ENCODE data around the gene MRFAP1.
A peak's percentile ranks its signal among the peaks of the same experiment; 100 is the strongest.
"Not testable (repeated sequence)": the region's sequence is repeated elsewhere in the genome, so short reads cannot be mapped to it uniquely, and the experiment has no call there.

Gene MRFAP1

DNA sequence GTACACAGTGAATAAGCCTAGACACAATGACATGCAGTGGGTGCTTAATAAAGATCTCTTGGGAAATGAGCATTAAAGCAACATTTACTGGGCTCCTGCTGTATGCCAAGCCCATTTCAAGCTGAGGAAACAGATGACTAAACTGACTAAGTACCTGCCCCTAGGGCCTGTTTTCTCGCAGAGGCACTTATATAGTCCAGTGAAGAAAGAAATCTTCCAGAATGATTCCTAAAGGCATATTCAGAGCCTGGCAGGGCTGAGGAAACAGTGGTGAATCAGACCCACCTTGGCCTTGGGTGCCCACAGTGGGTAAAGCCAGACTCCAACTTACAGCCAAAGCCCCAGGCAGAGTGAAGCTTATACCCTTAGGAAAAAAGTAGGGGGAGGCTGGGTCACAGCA is 31.2 kb downstream of the MRFAP1 start:
- no peak for DNase-seq (ENCODE audit: low read depth)
- TF ChIP-seq, protein P1, sequence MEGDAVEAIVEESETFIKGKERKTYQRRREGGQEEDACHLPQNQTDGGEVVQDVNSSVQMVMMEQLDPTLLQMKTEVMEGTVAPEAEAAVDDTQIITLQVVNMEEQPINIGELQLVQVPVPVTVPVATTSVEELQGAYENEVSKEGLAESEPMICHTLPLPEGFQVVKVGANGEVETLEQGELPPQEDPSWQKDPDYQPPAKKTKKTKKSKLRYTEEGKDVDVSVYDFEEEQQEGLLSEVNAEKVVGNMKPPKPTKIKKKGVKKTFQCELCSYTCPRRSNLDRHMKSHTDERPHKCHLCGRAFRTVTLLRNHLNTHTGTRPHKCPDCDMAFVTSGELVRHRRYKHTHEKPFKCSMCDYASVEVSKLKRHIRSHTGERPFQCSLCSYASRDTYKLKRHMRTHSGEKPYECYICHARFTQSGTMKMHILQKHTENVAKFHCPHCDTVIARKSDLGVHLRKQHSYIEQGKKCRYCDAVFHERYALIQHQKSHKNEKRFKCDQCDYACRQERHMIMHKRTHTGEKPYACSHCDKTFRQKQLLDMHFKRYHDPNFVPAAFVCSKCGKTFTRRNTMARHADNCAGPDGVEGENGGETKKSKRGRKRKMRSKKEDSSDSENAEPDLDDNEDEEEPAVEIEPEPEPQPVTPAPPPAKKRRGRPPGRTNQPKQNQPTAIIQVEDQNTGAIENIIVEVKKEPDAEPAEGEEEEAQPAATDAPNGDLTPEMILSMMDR (IDR thresholded peaks at IDR 0.05; ENCODE audit: insufficient read depth, low read depth, low read length, missing control alignments) = no peak

DNA sequence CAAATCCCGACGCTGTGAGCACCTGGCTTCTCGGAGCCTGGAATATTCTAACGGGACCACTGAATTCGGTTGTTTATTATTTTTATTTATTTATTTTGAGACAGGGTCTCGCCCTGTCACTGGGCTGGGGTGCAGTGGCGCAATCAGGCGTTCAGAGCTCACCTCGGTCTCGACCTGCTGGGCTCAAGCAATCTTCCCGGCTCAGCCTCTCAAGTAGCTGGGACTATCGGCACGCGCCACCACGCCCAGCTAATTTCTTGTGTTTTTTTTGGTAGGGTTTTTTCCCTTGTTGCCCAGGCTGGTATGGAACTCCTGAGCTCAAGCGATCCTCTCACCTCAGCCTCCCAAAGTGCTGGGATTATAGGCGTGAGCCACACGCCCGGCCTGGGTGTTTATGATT is 31.6 kb downstream of the MRFAP1 start:
- TF ChIP-seq, protein P1 (IDR thresholded peaks at IDR 0.05; ENCODE audit: insufficient read depth, low read depth, low read length, missing control alignments) = no peak
- DNase-seq (ENCODE audit: low read depth) = no peak
- H3K4me3 ChIP-seq (ENCODE audit: low read length) = no peak overlapping the region

More for the DNA sequence above, 31.2 kb downstream of the MRFAP1 start:
- no peak overlapping the region for H3K4me3 ChIP-seq (ENCODE audit: low read length)

GRCh38 chr4:6672541-6673190 is 32.2 kb downstream of the MRFAP1 start:
- not testable (repeated sequence) for H3K4me3 ChIP-seq (ENCODE audit: low read length); DNase-seq (ENCODE audit: low read depth)

DNA sequence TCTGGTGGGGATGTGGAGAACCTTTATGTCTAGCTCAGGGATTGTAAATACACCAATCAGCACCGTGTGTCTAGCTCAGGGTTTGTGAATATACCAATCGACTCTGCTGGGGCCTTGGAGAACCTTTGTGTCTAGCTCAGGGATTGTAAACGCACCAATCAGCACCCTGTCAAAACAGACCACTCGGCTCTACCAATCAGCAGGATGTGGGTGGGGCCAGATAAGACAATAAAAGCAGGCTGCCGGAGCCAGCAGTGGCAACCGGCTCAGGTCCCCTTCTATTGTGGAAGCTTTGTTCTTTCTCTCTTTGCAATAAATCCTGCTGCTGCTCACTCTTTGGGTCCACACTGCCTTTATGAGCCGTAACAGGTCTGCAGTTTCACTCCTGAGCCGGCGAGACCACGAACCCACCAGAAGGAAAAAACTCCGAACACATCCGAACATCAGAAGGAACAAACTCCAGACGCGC is 32.7 kb downstream of the MRFAP1 start:
- not testable (repeated sequence) for DNase-seq (ENCODE audit: low read depth)
- H3K4me3 ChIP-seq (ENCODE audit: low read length) = peak overlapping the region; percentile 69

DNA sequence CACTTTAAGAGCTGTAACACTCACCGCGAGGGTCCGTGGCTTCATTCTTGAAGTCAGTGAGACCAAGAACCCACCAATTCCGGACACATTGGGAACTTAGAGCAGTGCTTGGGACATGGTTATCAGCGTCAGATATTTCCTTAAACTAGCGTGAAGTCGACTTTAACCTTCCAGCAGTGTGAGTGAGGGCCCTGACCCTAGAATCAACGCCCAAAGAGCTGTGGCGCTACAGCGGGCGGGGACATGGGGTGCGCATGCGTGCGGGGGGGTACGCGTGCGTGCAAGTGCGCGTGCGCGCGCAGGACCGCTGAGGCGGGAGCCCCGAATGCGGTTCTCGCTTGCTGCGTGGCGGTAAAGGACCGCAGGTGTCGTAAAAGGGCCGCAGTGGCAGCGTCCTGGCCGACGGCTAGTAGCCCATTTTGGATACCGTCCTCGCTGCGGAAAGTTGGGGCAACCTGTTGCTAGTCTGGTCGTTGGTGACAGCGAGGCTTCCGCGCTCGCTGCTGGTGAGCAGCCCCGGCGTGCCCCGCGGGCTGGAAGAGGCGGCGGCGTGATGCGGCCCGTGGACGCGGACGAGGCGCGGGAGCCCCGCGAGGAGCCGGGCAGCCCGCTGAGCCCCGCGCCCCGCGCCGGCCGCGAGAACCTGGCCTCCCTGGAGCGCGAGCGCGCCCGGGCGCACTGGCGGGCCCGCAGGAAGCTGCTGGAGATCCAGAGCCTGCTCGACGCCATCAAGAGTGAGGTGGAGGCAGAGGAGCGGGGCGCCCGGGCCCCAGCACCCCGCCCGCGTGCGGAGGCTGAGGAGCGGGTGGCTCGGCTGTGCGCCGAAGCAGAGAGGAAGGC is 33.4 kb downstream of the MRFAP1 start:
- TF ChIP-seq, protein P1 (IDR thresholded peaks at IDR 0.05; ENCODE audit: insufficient read depth, low read depth, low read length, missing control alignments) = no peak
- peak overlapping the region; percentile 69 for H3K4me3 ChIP-seq (ENCODE audit: low read length)
- DNase-seq (ENCODE audit: low read depth) = peak; percentile 94

DNA sequence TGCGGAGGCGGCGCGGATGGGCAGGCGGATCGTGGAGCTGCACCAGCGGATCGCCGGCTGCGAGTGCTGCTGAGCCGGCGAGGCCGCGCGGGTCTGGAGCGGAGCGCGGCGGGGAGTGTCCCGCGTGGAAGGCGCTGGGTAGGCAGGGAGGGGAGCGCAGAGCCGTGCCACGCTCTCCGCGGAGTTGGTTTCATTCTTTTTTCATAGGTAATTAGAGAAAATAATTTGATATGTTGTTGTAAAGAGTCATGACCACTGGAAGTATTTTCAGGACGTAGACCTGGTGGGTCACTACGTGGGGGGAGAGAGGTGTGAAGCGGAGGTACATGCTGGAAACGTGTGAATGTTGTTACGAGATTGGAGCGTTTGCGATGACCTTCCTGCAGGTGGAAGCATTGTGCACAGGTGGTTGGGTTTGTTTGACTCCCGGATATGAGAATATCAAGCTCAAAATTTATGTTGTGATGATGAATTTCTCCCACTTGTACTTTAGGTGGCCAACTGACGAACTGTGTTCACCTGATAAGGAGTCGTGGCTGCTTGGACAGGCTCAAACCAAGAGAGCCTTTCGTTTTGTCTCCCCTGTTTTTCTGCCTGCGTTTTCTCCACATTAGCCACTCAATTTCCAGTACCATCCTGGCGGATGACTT is 34.1 kb downstream of the MRFAP1 start:
- DNase-seq (ENCODE audit: low read depth) = peak; percentile 82
- peak overlapping the region; percentile 69 for H3K4me3 ChIP-seq (ENCODE audit: low read length)
- TF ChIP-seq, protein P1 (IDR thresholded peaks at IDR 0.05; ENCODE audit: insufficient read depth, low read depth, low read length, missing control alignments) = peak; percentile 82

DNA sequence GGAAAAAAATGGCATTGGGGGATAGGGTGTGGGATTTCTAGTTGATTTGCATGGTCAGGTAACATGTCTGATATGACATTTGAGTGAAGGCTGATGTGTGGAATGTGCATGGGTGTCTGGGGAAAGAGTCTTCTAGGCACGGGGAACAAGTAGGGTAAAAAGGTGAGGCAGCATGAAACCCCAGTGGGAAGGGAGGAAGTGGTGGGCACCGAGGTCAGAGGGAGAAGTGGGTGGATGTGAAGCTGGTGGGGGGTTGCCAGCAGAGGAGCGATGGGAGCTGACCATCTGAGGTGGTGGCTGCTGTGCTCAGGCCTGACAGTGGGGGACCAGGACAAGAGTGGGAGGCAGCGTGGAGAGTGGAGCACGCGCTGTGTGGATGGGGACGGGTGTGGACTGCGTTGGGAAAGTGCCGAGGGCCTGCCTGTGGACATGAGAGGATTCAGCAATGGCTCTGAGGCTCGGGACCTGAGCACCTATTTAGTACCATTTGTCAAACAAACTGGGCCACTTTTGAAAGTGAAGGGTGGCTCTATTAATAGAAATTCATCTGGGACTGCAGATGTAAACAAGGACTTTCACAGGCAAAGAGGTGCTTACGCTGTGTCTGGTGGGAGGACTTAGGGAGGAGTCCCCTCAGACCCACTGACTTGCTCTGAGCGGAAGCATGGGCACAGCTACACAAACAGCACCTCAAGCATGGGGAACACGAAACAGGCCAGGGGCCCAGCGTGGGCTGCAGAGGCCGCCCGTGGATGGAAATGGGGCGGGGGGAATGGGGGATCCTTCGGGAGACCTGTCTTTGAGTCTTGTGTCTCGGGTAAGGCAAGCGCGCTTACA is 36.5 kb downstream of the MRFAP1 start:
- H3K4me3 ChIP-seq (ENCODE audit: low read length) = no peak overlapping the region
- no peak for DNase-seq (ENCODE audit: low read depth)
- TF ChIP-seq, protein P1 (IDR thresholded peaks at IDR 0.05; ENCODE audit: insufficient read depth, low read depth, low read length, missing control alignments) = no peak
